Measurements from ENCODE around the gene CLECL1.

DNA sequence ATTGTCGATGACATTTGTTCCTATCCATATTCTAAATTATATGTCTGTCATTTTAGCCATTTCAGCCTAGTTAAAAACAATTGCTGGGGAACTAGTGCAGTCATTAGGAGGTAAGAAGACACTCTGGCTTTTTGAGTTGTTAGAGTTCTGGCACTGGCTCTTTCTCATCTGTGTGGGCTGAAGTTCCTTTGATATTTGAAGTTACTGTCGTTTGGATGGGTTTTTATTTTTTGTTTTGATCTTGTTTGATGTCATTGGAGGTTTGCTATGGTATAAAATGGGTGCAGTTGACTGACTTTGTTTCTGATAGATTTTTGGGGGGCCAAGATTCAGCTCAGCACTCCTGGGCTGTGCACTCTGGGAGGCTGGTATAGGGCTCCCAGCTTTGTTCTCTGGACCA lies 48.5 kb upstream of the CLECL1 start:
- TF ChIP-seq CTCF (IDR thresholded peaks at IDR 0.05) (no peak), POLR2A (IDR thresholded peaks at IDR 0.05) (no peak)
